Activated CD4-positive, CD25-positive, alpha-beta regulatory T cell treated with anti-CD3 and anti-CD28 coated beads, Interleukin-2, amount 50 U/mL, for 16 hours (primary cell): ENCODE data around the gene DOK7.

ENCODE experiments used
- DNase-seq: peaks from one replicate; pipeline ENCODE4 v3.0.0-alpha.2; 2020; ENCODE audit warnings: low read depth, low spot score

DOK7 gene

DNA sequence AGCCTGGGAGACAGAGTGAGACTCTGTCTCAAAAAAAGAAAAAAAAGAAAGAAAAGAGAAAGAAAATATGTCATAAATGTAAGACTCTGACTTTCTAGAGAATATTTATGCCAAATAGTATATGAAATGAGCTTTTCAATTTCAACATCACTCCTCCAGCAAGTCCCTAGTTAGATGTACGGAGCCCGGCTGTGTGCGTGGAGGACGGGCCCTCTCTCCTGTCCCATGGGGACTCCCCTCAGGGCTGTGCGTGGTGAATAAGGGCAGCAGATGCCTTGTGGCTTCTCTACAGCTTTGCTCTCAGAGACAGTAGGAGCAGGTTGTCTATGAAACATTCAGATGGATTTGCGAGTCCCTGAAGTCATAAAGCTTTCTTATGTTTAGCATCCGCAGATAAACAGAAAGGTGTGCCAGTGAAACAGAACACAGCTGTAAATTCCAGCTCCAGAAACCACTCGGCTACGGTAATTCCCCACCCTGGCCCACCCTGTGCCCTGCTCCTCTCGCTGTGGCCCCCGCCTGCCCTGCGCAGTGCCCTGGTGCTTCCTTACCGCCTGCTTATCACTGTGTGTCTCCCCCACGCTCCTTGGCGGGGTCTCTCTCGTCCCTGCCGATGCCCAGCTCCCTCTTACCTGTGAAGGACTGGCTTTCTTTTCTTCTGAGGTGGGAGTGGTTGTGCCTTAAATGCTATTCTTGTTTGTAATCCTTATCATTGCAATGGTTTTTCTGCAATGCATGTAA, 35.2 kb upstream of the DOK7 start:
- no peak for DNase-seq

DNA sequence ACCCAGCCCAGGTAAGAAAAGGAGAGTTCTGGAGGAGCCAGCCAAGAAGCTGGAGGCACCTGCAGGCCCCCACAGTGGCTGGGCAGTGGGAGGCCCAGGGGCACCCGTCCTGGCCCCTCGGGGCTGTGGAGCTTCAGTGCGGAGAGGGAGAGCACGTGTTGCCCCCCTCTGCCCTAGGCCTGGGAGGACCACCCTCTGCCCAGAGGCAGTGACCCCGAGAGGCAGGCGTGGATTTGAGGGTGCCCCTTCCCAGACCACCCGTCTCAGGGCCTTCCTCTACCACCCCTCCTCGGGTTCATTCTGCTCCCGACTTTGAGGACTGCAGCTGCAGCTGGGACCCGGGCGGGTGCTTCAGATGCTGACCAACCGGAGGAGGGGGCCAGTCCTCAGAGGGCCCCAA, 33.5 kb upstream of the DOK7 start:
- DNase-seq = no peak

DNA sequence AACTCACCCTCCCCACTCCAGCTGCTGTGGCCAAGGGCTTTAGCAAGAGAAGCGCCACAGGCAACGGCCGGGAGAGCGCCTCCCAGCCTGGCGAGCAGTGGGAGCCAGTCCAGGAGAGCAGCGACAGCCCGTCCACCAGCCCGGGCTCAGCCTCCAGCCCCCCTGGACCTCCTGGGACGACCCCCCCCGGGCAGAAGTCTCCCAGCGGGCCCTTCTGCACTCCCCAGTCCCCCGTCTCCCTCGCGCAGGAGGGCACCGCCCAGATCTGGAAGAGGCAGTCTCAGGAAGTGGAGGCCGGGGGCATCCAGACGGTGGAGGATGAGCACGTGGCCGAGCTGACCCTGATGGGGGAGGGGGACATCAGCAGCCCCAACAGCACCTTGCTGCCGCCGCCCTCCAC, 32.6 kb upstream of the DOK7 start:
- no peak for DNase-seq

DNA sequence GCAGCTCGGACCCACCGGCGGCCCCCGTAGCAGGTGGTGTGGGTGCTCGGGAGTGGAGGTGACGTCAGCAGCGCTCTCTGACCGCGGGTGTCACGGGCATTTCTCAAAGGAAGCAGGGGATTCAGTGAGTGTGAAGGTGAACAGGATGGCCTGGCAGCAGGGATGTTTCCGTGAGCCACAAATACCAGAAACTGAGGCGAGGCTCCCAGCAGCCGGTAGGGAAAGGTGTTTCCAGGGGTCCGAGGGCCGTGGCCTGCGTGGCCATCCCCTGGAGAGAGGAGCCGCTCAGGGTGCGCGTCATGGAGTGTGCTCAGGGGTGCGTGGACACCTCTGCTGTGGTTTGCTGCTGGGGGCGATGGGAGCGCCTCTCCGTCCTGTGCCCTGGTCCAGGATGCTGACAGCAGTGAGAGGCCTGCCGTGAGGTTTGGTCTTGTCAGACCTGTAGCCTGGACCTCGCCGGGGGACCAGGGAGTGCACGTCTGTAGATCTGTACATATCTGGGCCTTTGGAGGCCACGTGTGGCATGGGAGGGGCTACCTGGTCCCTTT, 31.6 kb upstream of the DOK7 start:
- no peak for DNase-seq

DNA sequence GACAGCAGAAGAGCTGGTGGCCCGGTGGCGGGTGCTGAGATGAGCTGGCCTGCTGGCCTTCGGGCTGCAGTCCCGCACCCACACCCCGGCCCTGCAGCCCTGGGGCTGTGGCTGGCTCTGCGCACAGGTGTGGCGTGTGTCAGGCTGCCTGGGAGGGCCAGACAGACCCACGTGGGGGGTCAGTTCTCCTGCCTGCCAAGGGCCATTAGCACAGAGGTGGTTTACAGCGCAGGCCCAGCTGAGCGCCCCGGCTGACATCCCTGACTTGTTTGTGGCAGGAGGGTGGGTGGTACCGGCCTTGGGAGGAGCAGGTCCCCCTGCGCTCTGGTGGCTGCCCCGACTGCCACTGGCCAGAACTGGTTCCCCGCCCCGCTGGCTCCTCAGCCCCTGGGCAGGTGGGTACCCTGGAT, 30.7 kb upstream of the DOK7 start:
- DNase-seq = no peak

DNA sequence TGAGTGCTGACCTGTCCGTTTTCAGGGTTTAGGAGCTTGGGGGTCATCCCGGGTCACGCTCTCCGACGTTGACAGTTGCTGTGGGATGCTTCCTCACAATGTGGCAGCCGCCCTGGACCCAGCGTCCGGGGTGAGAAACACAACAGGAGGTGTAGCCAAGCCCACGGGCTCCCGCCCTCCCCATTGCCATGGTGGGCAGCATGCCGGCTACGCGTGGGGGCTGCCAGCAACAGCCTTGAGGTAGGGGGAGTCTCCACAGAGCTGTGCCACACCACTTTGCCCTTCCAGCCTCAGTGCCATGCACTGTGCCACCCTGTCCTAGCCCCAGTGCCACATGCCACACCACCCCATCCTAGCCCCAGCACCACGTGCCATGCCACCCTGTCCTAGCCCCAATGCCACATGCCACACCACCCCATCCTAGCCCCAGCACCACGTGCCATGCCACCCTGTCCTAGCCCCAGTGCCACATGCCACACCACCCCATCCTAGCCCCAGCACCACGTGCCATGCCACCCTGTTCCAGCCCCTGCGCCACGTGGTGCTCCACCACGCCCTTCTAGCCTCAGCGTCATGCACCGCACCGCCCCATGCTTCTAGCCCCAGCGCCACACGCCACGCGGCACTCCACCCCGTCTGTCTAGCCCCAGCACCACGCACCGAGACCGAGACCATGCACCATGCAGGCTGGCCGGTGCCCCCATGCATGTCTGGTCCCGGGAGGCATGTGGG, 29.8 kb upstream of the DOK7 start:
- no peak for DNase-seq

DNA sequence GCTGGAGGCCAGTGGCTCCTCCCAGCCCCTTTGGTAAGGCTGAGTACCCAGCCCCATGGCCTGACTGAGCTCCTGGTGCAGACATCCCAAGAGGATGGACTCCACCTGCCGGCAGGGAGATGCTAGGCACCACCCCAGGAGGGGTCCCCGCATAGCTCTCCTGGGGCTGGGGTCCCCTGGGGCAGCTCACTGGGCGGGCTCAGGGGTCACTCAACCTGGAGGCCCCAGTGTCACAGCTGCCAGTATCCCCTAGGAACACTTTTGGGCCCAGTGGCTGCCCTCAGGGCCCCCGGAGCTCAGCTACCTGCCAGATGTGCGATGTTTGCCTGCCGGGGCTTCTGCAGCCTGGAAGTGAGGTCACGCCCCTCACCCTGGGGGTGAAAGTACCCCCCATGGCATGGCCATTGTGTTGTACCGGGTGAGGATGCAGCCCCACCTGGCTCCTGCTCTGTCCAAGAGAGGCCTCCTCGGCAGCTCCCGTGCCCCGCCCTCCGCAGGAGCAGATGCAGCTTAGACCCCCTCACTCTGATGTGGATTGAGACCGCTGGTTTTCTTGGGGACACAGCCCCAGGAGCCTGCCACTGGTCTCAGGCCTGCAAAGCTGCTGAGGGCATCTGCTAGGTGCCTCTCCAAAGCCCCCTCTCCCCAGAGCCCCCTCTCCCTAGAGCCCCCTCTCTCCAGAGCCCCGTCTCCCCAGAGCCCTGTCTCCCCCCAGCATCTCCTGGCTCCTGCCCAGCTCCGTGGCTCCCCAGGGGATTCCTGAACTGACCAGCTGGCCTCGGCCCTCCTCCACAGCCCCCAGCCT, 28.0 kb upstream of the DOK7 start:
- no peak for DNase-seq

DNA sequence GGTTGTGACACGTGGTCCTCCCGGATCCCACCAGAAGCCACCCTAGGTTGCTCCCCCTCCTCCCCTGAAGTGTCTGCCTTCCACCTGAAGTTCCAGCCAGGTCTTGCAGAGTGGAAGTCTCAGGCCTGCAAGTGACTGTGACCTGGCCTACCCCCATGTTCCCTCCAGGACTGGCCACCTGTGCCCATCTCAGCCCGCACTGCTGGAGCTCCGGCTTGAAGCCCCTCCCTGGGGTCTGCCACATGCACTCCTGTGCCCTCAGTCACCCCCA, 27.5 kb upstream of the DOK7 start:
- DNase-seq = no peak

DNA sequence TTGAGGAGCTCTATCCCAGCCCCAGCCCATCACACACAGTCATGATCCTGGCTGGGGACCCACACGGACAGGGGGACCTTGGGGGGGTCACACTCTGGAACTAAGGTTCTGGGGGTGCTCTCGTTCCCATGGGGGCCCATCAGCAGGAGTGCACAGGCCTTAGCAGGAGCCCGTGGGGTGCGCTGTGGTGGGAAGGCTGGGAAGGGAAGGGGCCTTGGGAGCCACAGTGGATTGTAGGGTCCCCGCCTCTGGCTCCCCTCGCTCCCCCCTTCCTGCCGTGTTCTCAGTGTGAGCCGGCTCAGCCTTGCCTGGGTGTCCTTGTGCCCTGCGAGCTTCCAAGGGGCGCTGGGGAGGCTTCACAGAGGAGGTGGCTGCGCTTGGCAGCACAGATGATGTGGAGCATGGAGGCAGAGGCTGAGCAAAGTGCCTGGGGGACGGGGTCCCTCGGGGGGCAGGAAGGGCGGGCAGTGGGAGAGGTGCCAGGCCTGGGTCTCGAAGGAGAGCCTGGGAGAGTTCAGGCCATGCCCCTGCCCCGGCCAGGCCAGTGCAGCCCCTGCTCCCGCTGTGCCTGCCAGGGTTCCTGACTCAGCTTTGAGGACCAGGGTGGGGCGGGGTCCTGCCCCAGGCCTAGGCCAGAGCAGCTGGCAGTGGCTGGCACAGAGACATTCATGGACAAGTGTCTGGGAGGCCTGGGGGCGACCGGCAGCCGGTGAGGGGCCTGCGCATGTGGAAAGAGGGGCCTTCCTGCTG, 26.9 kb upstream of the DOK7 start:
- no peak for DNase-seq

DNA sequence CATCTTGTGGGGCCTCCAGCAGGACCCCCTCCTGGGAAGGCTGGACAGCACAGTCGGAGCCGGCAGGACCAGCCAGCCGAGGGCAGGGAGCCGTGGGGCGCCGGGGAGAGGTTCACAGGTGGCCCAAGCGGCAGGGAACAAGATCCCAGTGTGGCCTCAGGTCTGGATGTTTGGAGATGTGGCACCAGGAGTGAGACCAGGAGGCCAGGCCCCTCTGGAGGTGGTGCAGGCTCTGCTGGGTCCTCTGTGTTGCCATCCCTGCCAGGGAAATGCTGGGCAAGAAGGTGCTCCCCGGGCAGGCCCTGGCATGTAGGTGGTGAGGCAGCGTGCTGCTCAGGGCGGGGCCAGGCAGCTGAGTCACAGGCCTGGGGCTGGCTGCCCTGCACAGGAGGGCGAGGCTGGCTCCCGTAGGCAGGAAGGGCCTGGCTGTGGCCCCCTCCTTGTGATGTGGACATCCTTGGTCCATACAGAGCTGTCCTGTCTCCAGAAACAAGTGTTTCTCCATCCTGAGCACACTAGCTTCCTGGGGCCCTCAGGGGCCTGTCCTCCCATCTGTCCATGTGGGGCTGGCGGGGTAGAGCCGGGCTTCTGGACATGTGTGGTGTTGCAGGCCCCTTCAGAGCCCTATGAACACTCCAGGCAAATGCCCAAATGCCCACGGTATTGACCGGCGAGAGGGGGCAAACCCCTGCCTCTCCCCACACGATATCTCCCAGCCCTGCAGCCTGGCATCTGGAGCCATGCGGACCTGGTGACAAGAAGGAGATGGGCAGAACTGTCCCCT, 26.1 kb upstream of the DOK7 start:
- DNase-seq = no peak

DNA sequence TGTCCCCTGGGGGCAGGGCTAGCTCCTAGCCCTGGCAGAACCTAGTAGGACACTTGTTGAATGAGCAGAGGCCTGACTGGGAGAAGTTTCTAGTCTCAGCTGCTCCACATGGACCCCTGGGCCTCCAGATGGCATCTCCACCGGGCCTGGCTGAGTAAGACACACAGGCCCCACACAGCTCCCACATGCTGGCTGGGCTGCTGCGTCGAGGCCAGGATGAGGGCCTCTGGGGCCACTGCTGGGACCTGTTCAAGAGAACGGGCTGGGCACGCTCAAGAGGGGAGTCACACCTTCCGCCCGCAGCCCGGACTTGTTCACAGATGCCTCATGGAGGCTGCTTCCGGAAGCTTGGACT, 25.5 kb upstream of the DOK7 start:
- DNase-seq = no peak

DNA sequence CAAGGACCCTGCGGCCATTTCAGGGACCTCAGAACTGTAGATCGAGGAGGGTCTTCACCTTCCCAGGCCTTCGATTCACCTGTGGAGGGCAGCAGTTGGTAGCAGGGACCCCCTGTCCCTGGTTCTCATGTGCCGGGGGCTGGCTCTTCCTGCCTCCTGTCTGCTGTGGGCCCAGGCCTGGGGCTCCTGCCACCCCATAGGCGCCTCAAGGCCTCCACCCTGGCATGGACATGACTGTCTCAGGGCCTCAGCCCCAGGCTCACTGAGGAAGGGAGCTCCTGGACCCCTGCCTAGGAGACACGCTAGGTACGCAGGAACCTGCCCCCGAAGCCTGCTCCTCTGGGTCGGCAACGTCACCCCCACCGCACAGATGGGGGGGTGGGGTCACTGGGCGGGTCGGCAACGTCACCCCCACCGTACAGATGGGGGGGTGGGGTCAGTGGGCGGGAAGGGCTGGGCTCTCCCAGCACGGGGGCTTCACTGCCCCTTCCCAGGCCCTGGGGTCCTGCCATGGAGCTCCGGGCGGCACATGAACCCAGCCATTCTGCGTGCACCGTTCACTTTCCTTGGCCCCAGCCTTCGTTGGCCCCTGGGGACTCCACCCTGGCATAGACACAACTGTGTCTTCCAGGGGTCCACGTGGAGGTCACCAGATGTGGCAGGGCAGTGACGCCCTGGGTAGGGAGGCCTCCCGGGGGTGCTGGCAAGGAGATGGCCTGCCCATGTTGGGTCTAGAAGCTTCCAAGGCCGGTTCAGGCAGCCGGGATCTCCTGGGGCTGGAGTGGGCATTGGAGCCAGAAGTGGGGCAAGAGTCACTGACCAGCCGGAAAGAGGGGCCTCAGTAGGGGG, 24.9 kb upstream of the DOK7 start:
- DNase-seq = no peak

DNA sequence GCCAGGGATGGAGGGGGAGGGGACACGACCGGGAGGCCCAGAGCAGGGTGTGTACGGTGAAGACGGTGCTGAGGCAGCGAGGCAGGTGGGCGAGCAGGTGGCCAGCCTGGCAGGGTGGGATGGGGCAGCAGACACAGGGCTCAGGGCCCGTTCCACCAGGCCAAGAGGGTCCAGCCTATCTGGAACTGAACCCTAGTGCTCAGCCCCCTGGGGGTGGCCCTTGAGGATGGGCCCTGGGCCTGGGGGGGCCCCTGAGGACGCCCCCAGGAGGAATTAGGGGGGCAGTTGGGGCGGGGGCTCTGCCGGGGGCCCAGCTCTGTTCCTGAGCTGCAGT, 24.3 kb upstream of the DOK7 start:
- DNase-seq = no peak

DNA sequence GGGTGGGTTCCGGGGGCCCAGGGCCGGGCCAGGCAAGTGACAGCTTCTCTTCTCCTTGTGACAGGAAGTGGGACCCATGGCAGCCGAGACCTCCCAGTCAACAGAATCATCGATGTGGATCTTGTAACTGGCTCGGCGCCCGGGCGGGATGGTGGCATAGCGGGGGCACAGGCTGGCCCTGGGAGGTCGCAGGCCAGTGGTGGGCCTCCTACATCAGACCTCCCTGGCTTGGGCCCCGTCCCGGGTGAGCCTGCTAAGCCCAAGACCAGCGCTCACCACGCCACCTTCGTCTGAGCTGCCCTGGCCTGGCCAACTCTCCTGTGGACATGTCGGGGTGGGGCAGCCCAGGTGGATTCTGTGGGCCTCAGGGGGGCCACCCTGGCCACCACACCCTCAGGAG, 23.7 kb upstream of the DOK7 start:
- no peak for DNase-seq

DNA sequence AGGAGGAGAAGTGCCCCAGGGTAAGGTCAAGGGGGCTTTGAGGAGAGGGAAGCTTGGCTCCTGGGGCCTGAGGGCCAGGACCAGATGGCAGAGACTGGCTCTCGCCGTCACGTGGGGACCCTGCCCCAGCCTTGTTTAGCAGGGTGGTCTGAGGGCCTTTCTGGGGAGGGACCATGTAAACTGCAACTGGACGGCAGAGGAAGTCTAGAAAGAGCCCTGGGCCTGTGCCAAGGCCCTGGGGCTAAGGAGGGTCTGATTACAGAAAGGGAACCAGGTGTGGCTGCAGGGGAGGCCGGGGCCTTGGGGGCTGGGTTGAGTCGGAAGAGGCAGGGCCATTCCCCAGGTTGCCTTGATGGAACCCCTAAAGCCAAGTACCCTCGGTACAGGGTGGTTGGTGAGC, 23.1 kb upstream of the DOK7 start:
- no peak for DNase-seq

DNA sequence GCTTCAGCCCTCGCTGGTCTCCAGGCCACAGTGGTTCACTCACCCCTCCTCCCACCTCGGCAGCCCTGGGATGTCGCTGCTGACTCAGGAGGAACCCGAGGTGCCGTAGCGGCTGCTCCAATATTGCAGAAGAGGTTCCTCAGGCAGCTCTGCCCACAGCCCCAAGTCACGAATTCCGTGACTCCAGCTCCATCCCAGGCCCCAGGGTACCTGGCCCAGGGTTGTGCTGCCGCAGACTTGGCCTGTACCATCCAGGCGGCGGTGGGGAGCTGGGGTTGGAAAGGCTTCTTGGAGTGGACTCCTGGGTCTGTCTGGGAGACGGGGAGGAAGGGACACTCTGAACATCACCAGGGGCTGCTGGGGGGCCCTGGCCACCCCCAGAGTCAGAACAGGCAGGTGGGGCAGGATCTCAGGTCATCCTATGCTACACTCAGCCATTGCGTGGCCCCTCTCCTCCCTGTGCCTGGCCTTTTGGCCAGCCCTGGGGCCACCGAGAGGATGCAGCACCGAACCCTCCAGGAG, 22.1 kb upstream of the DOK7 start:
- no peak for DNase-seq

DNA sequence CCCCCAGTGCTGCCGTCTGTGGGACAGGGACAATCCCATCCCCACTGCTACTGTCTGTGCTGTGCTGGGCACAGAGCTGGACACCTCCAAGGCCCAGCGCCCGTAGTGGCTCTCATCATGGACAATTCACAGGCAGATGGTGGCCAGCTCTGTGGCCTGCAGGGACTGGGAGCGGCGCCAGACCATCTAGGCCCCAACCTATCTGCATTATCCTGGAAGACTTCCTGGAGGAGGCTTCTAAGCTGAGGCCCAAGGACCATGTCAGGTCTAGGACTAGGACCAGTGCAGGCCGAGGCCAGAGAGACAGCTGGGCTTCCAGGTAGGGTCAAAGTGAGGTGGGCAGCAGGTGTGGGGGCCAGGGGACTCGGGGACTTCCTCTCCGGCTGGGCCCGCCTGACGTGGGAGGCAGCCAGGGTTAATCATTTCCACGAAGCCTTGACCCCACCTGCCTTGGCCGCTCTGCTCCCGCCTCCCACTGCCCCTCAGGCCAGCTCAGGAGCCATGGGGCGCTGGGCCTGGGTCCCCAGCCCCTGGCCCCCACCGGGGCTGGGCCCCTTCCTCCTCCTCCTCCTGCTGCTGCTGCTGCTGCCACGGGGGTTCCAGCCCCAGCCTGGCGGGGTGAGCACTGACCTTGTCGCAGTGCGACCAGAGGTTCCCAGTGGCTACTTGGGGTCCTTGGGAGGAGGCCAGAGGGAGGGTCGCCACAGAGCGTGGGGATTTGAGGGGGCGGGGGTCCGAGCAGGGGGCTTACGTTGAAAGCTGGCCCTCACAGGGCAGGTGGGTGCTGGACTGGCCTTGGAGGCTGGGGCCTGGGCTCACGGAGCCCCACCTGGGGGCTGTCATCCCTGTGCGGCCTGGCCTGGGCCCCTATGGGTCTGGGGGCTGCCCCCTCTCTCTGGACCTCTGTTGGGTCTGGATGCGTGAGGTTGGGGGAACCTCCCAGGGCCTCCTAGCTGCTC, 21.3 kb upstream of the DOK7 start, which contains the start of gene HGFAC:
HGFAC (plus strand) TSS at position 468 of the 959 bp plus-strand sequence; CDS start at position 502, 34 bp downstream.
- DNase-seq = no peak

DNA sequence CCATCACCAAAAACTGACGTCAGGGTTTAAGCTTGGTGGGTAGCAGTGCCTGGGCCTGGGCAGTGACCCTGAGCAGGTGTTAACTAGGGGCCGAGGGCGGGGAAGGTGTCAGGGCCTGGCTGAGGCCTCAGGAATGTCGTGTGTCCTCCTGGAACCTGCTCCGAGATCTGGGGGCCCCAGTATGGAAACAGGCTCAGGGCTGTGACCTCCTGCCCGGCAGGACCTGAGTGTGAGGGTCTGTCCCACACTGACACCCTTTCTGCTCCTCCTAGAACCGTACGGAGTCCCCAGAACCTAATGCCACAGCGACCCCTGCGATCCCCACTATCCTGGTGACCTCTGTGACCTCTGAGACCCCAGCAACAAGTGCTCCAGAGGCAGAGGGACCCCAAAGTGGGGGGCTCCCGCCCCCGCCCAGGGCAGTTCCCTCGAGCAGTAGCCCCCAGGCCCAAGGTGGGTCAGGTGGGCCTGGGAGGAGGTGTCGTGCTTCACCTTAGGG, 20.6 kb upstream of the DOK7 start:
- DNase-seq = no peak
